ENCODE data around the gene TFB2M.

DNA sequence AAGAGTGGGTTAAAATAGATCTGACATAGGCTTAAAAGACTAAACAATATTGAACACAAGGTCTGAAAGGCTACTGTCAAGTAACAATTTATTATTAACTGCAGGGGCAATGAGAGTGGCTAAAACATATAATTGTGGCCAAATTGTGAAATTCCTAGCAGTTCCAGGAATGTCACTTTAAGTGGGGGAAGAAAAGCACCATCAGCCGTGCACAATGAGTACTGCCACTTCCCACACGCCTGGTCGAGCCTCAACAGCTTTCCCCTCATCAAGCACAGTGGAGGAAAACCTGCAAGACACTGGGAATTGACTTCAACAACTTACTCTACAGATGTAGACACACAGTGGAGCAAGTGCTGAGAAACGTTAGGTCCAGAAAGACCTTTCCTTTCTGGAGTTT is 16.4 kb downstream of the TFB2M start:
- TF ChIP-seq POLR2A (IDR thresholded peaks at IDR 0.05; ENCODE audit: low read length) = no peak
- no peak for TF ChIP-seq GATA1 (IDR thresholded peaks at IDR 0.05; ENCODE audit: low read depth, low read length)
